Thoracic aorta (tissue), 2 donors: ENCODE data around the gene ENTPD8. TPM values are rescaled to one million over a fixed set of nuclear protein-coding genes. Genes with fewer than 3 reads are reported as not detected.

ENCODE experiments used
- ATAC-seq: fragments of 150-250 bp; one replicate; pipeline ENCODE4 v1.8.0; 2017; ENCODE audit warnings: low read depth; ENCODE audit not compliant: insufficient number of reproducible peaks, low FRiP score
- DNase-seq: peaks from one replicate; pipeline ENCODE4 v3.0.0-alpha.2; 2020; ENCODE audit warnings: low spot score
- H3K27ac ChIP-seq, 2 donors: fragments of 200-600 bp; sonication (generic); 1 replicate in 1 of 2; 2 replicates in 1 of 2; pipeline ENCODE4 v1.5.1; 2016; ENCODE audit warnings: mild to moderate bottlenecking in 2 of 2, moderate library complexity in 2 of 2
- H3K27me3 ChIP-seq: fragments of 200-600 bp; sonication (generic); replicated peaks from 2 replicates; pipeline ENCODE4 v1.6.0; 2016; ENCODE audit warnings: mild to moderate bottlenecking; ENCODE audit not compliant: insufficient read depth
- H3K36me3 ChIP-seq: fragments of 200-600 bp; sonication (generic); one replicate; pipeline ENCODE4 v1.5.1; 2016
- H3K4me1 ChIP-seq, 2 donors: fragments of 200-600 bp; sonication (generic); 1 replicate in 1 of 2; 2 replicates in 1 of 2; pipeline versions ENCODE4 v1.5.1 to v1.6.0; 2016; ENCODE audit warnings: low read depth in 2 of 2, mild to moderate bottlenecking in 1 of 2; ENCODE audit not compliant: control insufficient read depth in 1 of 2
- H3K4me3 ChIP-seq: fragments of 200-600 bp; sonication (generic); 2 replicates; pipeline ENCODE4 v1.5.1; 2016; ENCODE audit warnings: mild to moderate bottlenecking
- H3K9me3 ChIP-seq: fragments of 200-600 bp; sonication (generic); 2 replicates; pipeline ENCODE4 v1.5.1; 2016
- CTCF ChIP-seq: fragments of 200-600 bp; sonication (generic); IDR thresholded peaks from one replicate; pipeline ENCODE4 v1.5.1; 2019; ENCODE audit warnings: antibody characterized with exemption
- total RNA-seq, 2 donors: library from RNA; depleted of rRNA; stranded (reverse); fragments of >200 nt; gene quantifications; one replicate each; pipeline versions ENCODE4 v1.1.0 to v1.2.3, GENCODE V29; 2016

Gene ENTPD8
- total RNA-seq, 2 donors from 2014 or later, result not detected

- no peaks in the 10 kb centered on the region for H3K27me3 ChIP-seq
- no peak overlapping the region for H3K4me3 ChIP-seq
- TF ChIP-seq CTCF, result no peak
- DNase-seq (no peak), ATAC-seq (no peak)
- H3K9me3 ChIP-seq, result peaks cover 9% of the 10 kb centered on the region
- no peak overlapping the region for H3K27ac ChIP-seq
- no peaks in the 10 kb centered on the region for H3K36me3 ChIP-seq
- peaks cover 6 to 11% of the 10 kb centered on the region in 2 donors for H3K4me1 ChIP-seq
These were observed 37.4 kb upstream of the ENTPD8 start for GRCh38 chr9:137478613-137478961.

GRCh38 chr9:137477778-137478612 lies 36.8 kb upstream of the ENTPD8 start:
- DNase-seq, result no peak
- no peak for ATAC-seq

GRCh38 chr9:137476856-137477255 lies 35.7 kb upstream of the ENTPD8 start:
- Histone ChIP-seq H3K36me3 (no peaks in the 10 kb centered on the region), H3K27ac (no peak overlapping the region), H3K9me3 (peaks cover 9% of the 10 kb centered on the region), H3K4me1 (peaks cover under 1 to 3% of the 10 kb centered on the region in 2 donors), H3K27me3 (no peaks in the 10 kb centered on the region), H3K4me3 (no peak overlapping the region)
- no peak for DNase-seq
- no peak for ATAC-seq
- no peak for TF ChIP-seq CTCF

More at GRCh38 chr9:137477778-137478612, 36.8 kb upstream of the ENTPD8 start:
- Histone ChIP-seq H3K4me1 (peaks cover 6 to 11% of the 10 kb centered on the region in 2 donors), H3K36me3 (no peaks in the 10 kb centered on the region), H3K9me3 (peaks cover 9% of the 10 kb centered on the region), H3K27me3 (no peaks in the 10 kb centered on the region), H3K27ac (no peak overlapping the region), H3K4me3 (no peak overlapping the region)
- TF ChIP-seq CTCF, result no peak

- H3K27me3 ChIP-seq, result no peaks in the 10 kb centered on the region
- ATAC-seq (no peak), DNase-seq (no peak)
- no peak overlapping the region for H3K27ac ChIP-seq
- H3K9me3 ChIP-seq, result peaks cover 9% of the 10 kb centered on the region
- no peak for TF ChIP-seq CTCF
- no peak overlapping the region for H3K4me3 ChIP-seq
- H3K4me1 ChIP-seq, result no peaks in the 10 kb centered on the region
- no peaks in the 10 kb centered on the region for H3K36me3 ChIP-seq
These were observed 34.5 kb upstream of the ENTPD8 start for GRCh38 chr9:137475666-137476065.

- no peak overlapping the region for H3K27ac ChIP-seq
- H3K36me3 ChIP-seq, result no peaks in the 10 kb centered on the region
- H3K9me3 ChIP-seq, result peaks cover 9% of the 10 kb centered on the region
- ATAC-seq (no peak), DNase-seq (no peak)
- no peak for TF ChIP-seq CTCF
- H3K4me1 ChIP-seq, result no peaks in the 10 kb centered on the region
- no peak overlapping the region for H3K4me3 ChIP-seq
- H3K27me3 ChIP-seq, result no peaks in the 10 kb centered on the region
These were observed 33.1 kb upstream of the ENTPD8 start for GRCh38 chr9:137474271-137474670.
